GM12874 (cell line): Measurements from ENCODE around the gene KIF21B.

Experiments
- CTCF ChIP-seq: IDR thresholded peaks from 2 replicates; pipeline ENCODE4 v1.5.1; 2011; ENCODE audit warnings: low read depth, mild to moderate bottlenecking, control low read depth, low read length, moderate library complexity; ENCODE audit not compliant: insufficient read depth

The KIF21B gene

DNA sequence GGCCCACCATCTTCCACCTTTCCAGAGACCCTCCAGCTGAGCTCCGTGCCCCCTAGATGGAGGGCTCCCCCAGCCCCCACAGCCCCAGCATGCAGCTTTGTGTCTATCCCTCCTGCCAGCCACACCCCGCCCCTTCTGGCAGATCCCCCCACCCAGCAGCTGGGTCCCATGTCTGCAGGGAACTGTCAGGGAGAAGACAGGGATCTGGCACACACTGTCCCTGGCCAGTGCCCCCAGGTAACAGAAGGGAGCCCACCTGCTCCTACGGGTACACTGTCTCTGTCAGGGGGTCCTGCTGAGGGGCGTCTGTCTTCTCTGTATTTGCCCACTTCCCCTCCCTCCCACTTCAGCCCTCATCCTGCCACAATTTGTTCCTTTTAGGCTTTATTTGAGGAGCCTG is 11.2 kb upstream of the KIF21B start:
- TF ChIP-seq CTCF, result no peak

- TF ChIP-seq CTCF, result no peak
Measured at GRCh38 chr1:201032408-201032807, 8.9 kb upstream of the KIF21B start.

- no peak for TF ChIP-seq CTCF
Measured at GRCh38 chr1:201028461-201028889, 5.0 kb upstream of the KIF21B start.

DNA sequence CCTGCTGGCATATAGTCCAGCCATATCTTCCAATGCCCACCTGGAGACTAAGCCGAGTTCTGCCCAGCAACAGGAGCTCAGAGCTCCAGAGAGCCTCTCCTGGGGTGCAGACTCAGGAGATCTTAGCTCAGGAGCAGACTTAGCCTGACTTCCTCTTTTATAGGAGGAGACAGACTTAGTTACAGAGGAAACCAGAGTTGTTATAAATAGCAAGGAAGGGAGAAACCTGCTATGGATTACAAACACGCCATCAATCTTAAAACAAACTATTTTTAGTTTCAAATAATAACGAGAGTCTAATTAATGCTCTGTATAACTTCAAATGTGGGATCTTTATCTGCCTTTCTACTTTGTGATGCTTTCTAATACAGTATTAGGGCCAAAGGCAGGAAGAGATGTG is 3.3 kb upstream of the KIF21B start:
- TF ChIP-seq CTCF, result no peak

GRCh38 chr1:201026234-201026633 is 2.7 kb upstream of the KIF21B start:
- no peak for TF ChIP-seq CTCF

GRCh38 chr1:201025571-201026002 is 2.1 kb upstream of the KIF21B start:
- TF ChIP-seq CTCF, result peak; percentile 59

DNA sequence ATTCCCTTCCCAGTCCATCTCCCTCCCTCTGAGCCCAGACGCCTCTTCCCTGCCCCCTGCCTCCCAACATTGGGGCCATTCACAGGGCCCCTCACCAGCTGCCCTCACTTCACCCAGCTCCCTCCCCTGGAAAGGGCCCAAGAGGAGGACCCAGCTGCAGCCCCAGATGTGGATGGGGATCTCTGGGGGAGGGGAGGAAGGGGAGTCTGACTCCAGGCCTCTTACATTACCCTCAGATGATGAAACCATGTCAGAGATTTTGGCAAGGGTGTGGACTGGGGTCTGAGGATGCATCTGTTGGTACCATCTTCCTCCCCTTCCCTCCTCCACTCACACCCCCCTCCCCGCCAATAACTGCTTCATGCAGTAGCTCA is 1.1 kb upstream of the KIF21B start:
- TF ChIP-seq CTCF, result no peak
